CD4-positive, alpha-beta memory T cell (primary cell): ENCODE measurements around the gene SLCO3A1. TPM values are rescaled to one million over a fixed set of nuclear protein-coding genes. Genes with fewer than 3 reads are reported as not detected.
A peak's percentile ranks its signal among the peaks of the same experiment; 100 is the strongest.

Experiments
- CTCF ChIA-PET: fragments of 350-600 bp; sonication (Branson Sonifier 250); formaldehyde crosslinking; loops from one replicate; lab custom pipeline; 2021; ENCODE audit warnings: inconsistent platforms; ENCODE audit not compliant: partially characterized antibody; lab: Charles Lee
- POLR2A ChIA-PET: fragments of 350-600 bp; sonication (Branson Sonifier 250); formaldehyde crosslinking; loops from one replicate; lab custom pipeline; 2021; ENCODE audit not compliant: partially characterized antibody; lab: Charles Lee
- DNase-seq, 5 donors: peaks; one replicate each; pipeline versions ENCODE4 v3.0.0 to v3.0.0-alpha.2; 2020 to 2022; ENCODE audit warnings: mixed read lengths in 1 of 5
- H3K27ac ChIP-seq: one replicate; pipeline ENCODE4 v1.7.0; 2013; ENCODE audit warnings: low read depth, low read length
- H3K27me3 ChIP-seq: 2 replicates; pipeline ENCODE4 v1.7.0; 2013; ENCODE audit warnings: mild to moderate bottlenecking, low read length, moderate library complexity; ENCODE audit not compliant: insufficient read depth
- H3K36me3 ChIP-seq: 2 replicates; pipeline ENCODE4 v1.7.0; 2013; ENCODE audit warnings: mild to moderate bottlenecking, low read length, moderate library complexity; ENCODE audit not compliant: insufficient read depth
- H3K4me1 ChIP-seq: 2 replicates; pipeline ENCODE4 v1.7.0; 2013; ENCODE audit warnings: mild to moderate bottlenecking, low read length, moderate library complexity; ENCODE audit not compliant: insufficient read depth
- H3K4me3 ChIP-seq, 2 donors: one replicate each; pipeline ENCODE4 v1.7.0; 2013; ENCODE audit warnings: low read length in 2 of 2, mild to moderate bottlenecking in 1 of 2
- H3K9me3 ChIP-seq, 2 donors: one replicate each; pipeline ENCODE4 v1.7.0; 2013; ENCODE audit warnings: low read length in 2 of 2, control low read depth in 1 of 2; ENCODE audit not compliant: control insufficient read depth in 1 of 2
- H3K27ac Mint-ChIP-seq, 7 donors: one replicate each; pipeline ENCODE4 v1.8.0; 2020 to 2021; ENCODE audit warnings: mixed read lengths in 7 of 7, mild to moderate bottlenecking in 6 of 7, inconsistent platforms in 3 of 7, moderate library complexity in 3 of 7
- H3K27me3 Mint-ChIP-seq, 2 donors: one replicate each; pipeline ENCODE4 v1.8.0; 2020 to 2021; ENCODE audit warnings: mixed read lengths in 2 of 2
- H3K36me3 Mint-ChIP-seq, 2 donors: one replicate each; pipeline ENCODE4 v1.8.0; 2020 to 2021; ENCODE audit warnings: mixed read lengths in 2 of 2, inconsistent platforms in 1 of 2, mild to moderate bottlenecking in 1 of 2
- H3K4me1 Mint-ChIP-seq, 4 donors: one replicate each; pipeline ENCODE4 v1.8.0; 2020 to 2021; ENCODE audit warnings: mixed read lengths in 4 of 4, mild to moderate bottlenecking in 1 of 4
- H3K4me3 Mint-ChIP-seq, 8 donors: one replicate each; pipeline ENCODE4 v1.8.0; 2020 to 2021; ENCODE audit warnings: mixed read lengths in 8 of 8, mild to moderate bottlenecking in 7 of 8, moderate library complexity in 6 of 8, inconsistent platforms in 3 of 8
- H3K9me3 Mint-ChIP-seq, 8 donors: one replicate each; pipeline ENCODE4 v1.8.0; 2020 to 2021; ENCODE audit warnings: mixed read lengths in 8 of 8, mild to moderate bottlenecking in 5 of 8, inconsistent platforms in 3 of 8, moderate library complexity in 1 of 8
- intact Hi-C: fragments of 100-400 bp; cut with micrococcal nuclease; formaldehyde crosslinking; loops from one replicate; pipeline ENCODE4 v1.15.1; 2023
- polyA plus RNA-seq, 2 donors: library from polyadenylated mRNA; unstranded; fragments of 300-500 nt; fragmentation: Illumina TruSeq; gene quantifications; one replicate each; pipeline ENCODE4 v1.2.3, GENCODE V29; 2021
- total RNA-seq, 2 experiments: library from RNA; stranded (reverse); gene quantifications; one replicate each; pipeline ENCODE4 v1.2.3, GENCODE V29; 2021

SLCO3A1 gene
- total and polyA plus RNA-seq, 4 experiments from 2014 or later = 30.9 to 61.3 (median 31.9) TPM

DNA sequence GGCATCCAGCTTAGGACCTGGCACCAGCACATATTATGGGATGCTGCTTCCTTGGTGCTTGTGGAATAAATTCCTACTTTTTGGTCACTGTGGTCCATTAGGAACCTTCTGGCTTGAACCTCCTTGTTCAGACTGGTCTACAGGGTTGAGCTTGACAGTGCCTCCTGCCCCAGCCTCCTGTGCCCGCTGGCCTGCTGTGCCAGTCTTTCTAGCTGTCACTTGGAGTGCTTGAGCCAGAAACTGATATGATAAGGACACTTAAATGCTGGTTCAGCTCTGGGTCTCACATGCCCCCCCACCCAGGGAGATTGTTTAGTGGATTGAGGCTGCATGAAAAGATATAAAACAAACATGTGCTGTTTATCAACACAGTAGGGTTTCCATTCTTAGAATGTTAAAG lies 147.8 kb downstream of the SLCO3A1 start:
- H3K9me3 ChIP-seq = no peaks in the 10 kb centered on the region
- H3K27ac ChIP-seq = no peak overlapping the region
- peaks cover 0 to 3% (median 0%) of the 10 kb centered on the region in 8 donors for H3K9me3 Mint-ChIP-seq
- intact Hi-C loops = no loop called here
- H3K4me3 ChIP-seq = no peak overlapping the region
- peaks cover 0 to 1% of the 10 kb centered on the region in 2 donors for H3K36me3 Mint-ChIP-seq
- H3K4me1 ChIP-seq = peaks cover 22% of the 10 kb centered on the region
- H3K36me3 ChIP-seq = no peaks in the 10 kb centered on the region
- H3K27ac Mint-ChIP-seq = peak overlapping the region in 1 of 7 donors; percentile 11
- H3K27me3 Mint-ChIP-seq = no peaks in the 10 kb centered on the region
- CTCF ChIA-PET = interaction anchor here (0.7 kb wide), 1 partner anchor 16 kb away, joined by 3 read pairs; no protein-coding TSS in a partner anchor
- POLR2A ChIA-PET = no interaction called here
- peak overlapping the region in 1 of 8 donors; percentile 5 for H3K4me3 Mint-ChIP-seq
- H3K27me3 ChIP-seq = no peaks in the 10 kb centered on the region
- DNase-seq = no peak
- H3K4me1 Mint-ChIP-seq = peaks cover 40 to 74% (median 49%) of the 10 kb centered on the region in 4 donors

DNA sequence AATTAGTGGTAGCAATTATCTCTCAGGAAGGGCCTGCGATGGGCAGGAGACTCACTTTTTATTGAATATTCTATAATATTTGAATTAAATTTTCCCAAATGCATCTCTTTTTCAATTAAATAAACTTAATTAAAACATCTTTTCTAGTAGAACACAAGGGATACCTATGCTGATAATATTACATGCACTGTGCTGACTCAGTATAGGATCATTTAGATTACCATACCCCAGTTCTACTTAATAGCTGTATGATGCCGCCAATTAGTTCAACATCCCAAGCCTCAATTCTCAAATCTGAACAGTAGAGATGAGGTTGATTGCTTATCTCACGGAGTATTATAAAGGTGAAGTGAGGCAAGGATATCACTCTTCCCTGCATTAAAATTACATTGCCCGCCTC lies 149.2 kb downstream of the SLCO3A1 start:
- no peak overlapping the region for H3K27ac Mint-ChIP-seq
- Histone ChIP-seq H3K4me1 (peaks cover 34% of the 10 kb centered on the region), H3K9me3 (no peaks in the 10 kb centered on the region), H3K27ac (no peak overlapping the region), H3K4me3 (no peak overlapping the region), H3K27me3 (no peaks in the 10 kb centered on the region), H3K36me3 (no peaks in the 10 kb centered on the region)
- peaks cover 53 to 79% (median 56%) of the 10 kb centered on the region in 4 donors for H3K4me1 Mint-ChIP-seq
- no peaks in the 10 kb centered on the region for H3K27me3 Mint-ChIP-seq
- H3K9me3 Mint-ChIP-seq = peaks cover 0 to 1% (median 0%) of the 10 kb centered on the region in 8 donors
- ChIA-PET CTCF (interaction anchor here (0.6 kb wide), 1 partner anchor 89 kb away, joined by 3 read pairs; no protein-coding TSS in a partner anchor), POLR2A (no interaction called here)
- no peak overlapping the region for H3K4me3 Mint-ChIP-seq
- DNase-seq = no peak
- peaks cover 0 to 1% of the 10 kb centered on the region in 2 donors for H3K36me3 Mint-ChIP-seq
- intact Hi-C loops = no loop called here

DNA sequence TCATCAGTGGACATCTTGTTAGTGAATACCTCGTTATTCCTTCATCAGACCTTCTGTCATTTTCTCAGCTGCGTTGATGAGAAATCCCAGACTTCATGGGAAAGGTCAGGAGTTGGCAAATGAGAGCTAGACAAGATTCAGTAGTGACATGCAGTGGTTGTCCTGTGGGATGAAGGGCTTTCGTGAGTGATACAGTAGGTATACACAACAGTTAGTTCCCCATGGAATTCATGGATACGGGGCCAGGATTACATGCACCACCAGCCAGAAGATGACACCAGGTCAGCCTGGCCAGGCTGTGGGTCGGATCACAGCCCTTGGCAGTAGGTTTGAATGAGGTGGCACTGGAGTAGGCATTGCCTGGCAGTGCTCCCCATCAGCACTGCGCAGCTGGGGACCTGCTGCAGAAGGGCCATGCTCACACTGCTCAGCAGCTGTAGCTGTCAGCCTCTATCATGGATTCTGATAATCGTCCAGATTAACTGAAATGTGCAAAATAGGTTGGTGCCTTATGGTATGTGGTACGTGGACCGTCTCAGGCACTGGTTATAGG lies 150.1 kb downstream of the SLCO3A1 start:
- Mint-ChIP-seq H3K27me3 (no peaks in the 10 kb centered on the region), H3K9me3 (no peaks in the 10 kb centered on the region), H3K4me1 (peaks cover 61 to 82% (median 64%) of the 10 kb centered on the region in 4 donors), H3K27ac (peak overlapping the region in 1 of 7 donors; percentile 31), H3K4me3 (no peak overlapping the region), H3K36me3 (no peaks in the 10 kb centered on the region)
- H3K27ac ChIP-seq = no peak overlapping the region
- H3K9me3 ChIP-seq = no peaks in the 10 kb centered on the region
- intact Hi-C loops = no loop called here
- peaks cover 43% of the 10 kb centered on the region for H3K4me1 ChIP-seq
- no peaks in the 10 kb centered on the region for H3K27me3 ChIP-seq
- H3K4me3 ChIP-seq = no peak overlapping the region
- CTCF ChIA-PET = interaction anchor here (1.3 kb wide), 1 partner anchor 153 kb away, joined by 3 read pairs; no protein-coding TSS in a partner anchor
- POLR2A ChIA-PET = no interaction called here
- DNase-seq = no peak
- no peaks in the 10 kb centered on the region for H3K36me3 ChIP-seq

DNA sequence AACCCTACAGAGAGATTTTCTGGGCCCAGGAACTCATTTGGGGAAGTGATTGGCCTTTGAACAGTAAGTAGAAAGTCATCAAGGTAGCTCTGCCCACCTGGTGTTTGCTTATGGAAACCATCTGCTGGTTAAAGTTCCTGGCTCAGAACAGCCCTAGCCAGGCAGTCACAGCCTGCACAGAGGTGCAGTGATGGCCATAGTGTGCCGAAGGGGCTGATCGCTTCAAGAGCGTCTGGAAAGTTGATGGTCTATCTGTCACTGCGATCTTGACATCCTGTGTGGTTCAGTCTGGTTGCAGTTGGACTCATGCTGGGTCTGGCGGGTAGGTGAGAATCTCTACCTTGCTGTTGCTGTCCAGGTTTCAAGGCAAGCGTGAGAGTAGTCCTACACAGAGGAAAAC lies 151.6 kb downstream of the SLCO3A1 start:
- intact Hi-C loops = no loop called here
- POLR2A ChIA-PET = no interaction called here
- peaks cover 71 to 89% (median 72%) of the 10 kb centered on the region in 4 donors for H3K4me1 Mint-ChIP-seq

DNA sequence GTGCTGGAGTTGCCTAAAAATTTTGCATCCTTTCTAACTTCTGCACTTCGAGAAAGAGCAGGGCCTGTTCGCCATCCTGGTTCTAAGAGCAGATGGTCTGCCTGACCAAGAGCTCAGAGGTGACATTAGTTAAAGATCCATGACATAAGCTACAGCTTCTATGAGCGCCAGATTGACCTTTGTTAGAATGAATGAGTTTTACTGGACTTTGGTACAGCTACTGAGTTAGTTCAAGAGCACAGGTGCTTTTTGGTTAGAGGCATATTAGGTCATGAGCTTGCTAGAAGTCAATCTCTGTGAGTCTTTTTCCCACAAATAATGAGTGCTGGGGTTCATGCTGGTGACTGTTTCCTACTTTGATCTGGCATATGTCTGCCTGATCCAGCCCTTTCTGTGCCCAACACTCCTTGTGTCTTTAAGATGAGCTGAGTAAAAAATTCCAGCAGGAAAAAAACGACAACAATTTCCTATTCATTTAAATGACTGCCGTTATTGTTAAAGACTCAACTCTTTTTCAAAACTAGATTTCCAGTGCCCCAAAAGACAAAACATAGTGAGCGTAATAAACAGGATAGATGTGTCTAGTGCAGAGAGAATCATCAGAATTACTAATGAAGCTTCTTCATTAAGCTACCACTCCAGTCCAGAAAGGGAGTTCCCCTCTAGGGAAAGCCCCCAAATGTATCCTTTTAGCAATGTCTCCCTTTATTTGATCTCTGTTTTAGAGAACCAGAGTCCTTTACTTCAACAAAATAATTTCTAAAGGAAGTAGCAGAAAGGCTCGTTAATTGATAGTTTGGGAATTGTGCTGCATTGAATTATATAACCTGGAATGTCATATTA lies 152.9 kb downstream of the SLCO3A1 start:
- intact Hi-C loops = no loop called here
- Mint-ChIP-seq H3K27ac (peak overlapping the region in 3 of 7 donors; percentile 43 to 86 (median 69)), H3K27me3 (no peaks in the 10 kb centered on the region), H3K36me3 (no peaks in the 10 kb centered on the region), H3K4me1 (peaks cover 74 to 94% (median 80%) of the 10 kb centered on the region in 4 donors), H3K4me3 (peak overlapping the region in 1 of 8 donors; percentile 10), H3K9me3 (no peaks in the 10 kb centered on the region)
- no peaks in the 10 kb centered on the region for H3K36me3 ChIP-seq
- H3K9me3 ChIP-seq = no peaks in the 10 kb centered on the region
- no peaks in the 10 kb centered on the region for H3K27me3 ChIP-seq
- no peak overlapping the region for H3K4me3 ChIP-seq
- CTCF ChIA-PET = interaction anchor here (1.3 to 1.6 kb wide), 2 partner anchors 156 to 157 kb away, joined by 3 read pairs; no protein-coding TSS in a partner anchor
- POLR2A ChIA-PET = no interaction called here
- DNase-seq = no peak
- peaks cover 66% of the 10 kb centered on the region for H3K4me1 ChIP-seq
- no peak overlapping the region for H3K27ac ChIP-seq

More for the DNA sequence above, 151.6 kb downstream of the SLCO3A1 start:
- no peak overlapping the region for H3K27ac ChIP-seq
- Mint-ChIP-seq H3K27me3 (no peaks in the 10 kb centered on the region), H3K27ac (peak overlapping the region in 5 of 7 donors; percentile 44 to 69 (median 52)), H3K9me3 (no peaks in the 10 kb centered on the region), H3K36me3 (no peaks in the 10 kb centered on the region), H3K4me3 (peak overlapping the region in 4 of 8 donors; percentile 6 to 71 (median 38))
- peak in 3 of 5 donors; percentile 7 to 47 (median 27) for DNase-seq
- H3K4me3 ChIP-seq = no peak overlapping the region
- H3K4me1 ChIP-seq = peaks cover 56% of the 10 kb centered on the region
- H3K9me3 ChIP-seq = no peaks in the 10 kb centered on the region
- no peaks in the 10 kb centered on the region for H3K27me3 ChIP-seq
- CTCF ChIA-PET = interaction anchor here (1.3 to 1.6 kb wide), 4 partner anchors 16 to 299 kb away, joined by 3 to 4 read pairs (median 3); no protein-coding TSS in a partner anchor
- no peaks in the 10 kb centered on the region for H3K36me3 ChIP-seq

DNA sequence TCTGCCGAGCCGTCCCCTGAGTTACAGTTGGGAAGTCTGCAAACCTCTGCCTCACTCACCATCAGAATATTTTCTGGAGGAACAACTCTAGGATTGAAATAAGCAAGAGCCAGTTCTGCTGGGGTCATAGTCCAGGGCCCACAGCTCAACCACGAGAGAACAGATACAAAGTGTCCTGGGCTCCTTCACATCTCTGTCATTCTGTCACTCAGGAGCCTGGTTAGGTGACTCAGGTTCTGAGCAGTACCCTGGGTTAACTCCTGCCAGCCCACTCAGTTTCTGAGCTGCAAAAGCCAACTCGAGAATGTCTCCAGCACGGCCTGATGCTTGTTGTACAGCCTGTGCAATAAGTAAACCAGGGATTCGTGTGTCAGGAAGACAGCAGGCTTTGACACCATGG lies 155.7 kb downstream of the SLCO3A1 start:
- no peak for DNase-seq
- CTCF ChIA-PET = no interaction called here
- no peaks in the 10 kb centered on the region for H3K36me3 ChIP-seq
- H3K9me3 ChIP-seq = no peaks in the 10 kb centered on the region
- Mint-ChIP-seq H3K27ac (peak overlapping the region in 4 of 7 donors; percentile 50 to 79 (median 70)), H3K4me1 (peaks cover 65 to 85% (median 75%) of the 10 kb centered on the region in 4 donors), H3K36me3 (no peaks in the 10 kb centered on the region), H3K4me3 (peak overlapping the region in 7 of 8 donors; percentile 19 to 83 (median 57)), H3K27me3 (no peaks in the 10 kb centered on the region), H3K9me3 (no peaks in the 10 kb centered on the region)
- intact Hi-C loops = no loop called here
- no peaks in the 10 kb centered on the region for H3K27me3 ChIP-seq
- POLR2A ChIA-PET = interaction anchor here (0.5 kb wide), 1 partner anchor 143 kb away, joined by 3 read pairs; no protein-coding TSS in a partner anchor
- H3K4me3 ChIP-seq = no peak overlapping the region
- H3K27ac ChIP-seq = no peak overlapping the region
- peaks cover 67% of the 10 kb centered on the region for H3K4me1 ChIP-seq
